ENCODE data around the gene CASP9. TPM values are rescaled to one million over a fixed set of nuclear protein-coding genes. Genes with fewer than 3 reads are reported as not detected.

Gene CASP9
- total RNA-seq (2022; extraction: Qiagen RNA extraction; ENCODE audit: low read depth): 4.8 to 6.7 TPM (median 5.8 TPM) in 5 replicates

GRCh38 chr1:15524021-15524282, at the start of gene CASP9:
CASP9 (minus strand) TSS chr1:15524215; CDS start chr1:15524200, 15 bp downstream.

GRCh38 chr1:15526490-15527339, 2.7 kb upstream of the CASP9 start, which contains the start of gene DNAJC16:
DNAJC16 (plus strand) TSS chr1:15526848; CDS start chr1:15529106, 2,258 bp downstream.

GRCh38 chr1:15475752-15476314, 48.2 kb downstream of the CASP9 start, which contains the start of gene CELA2B:
CELA2B (plus strand) TSS chr1:15476104; CDS start chr1:15476126, 22 bp downstream.

GRCh38 chr1:15456313-15456954, 67.6 kb downstream of the CASP9 start, which contains the start of gene CELA2A:
CELA2A (plus strand) TSS chr1:15456732; CDS start chr1:15456754, 22 bp downstream.

Other genes starting within 250 kb of the CASP9 start
- gene EFHD2, start 114.3 kb downstream of the CASP9 start, total RNA-seq (2022; extraction: Qiagen RNA extraction; ENCODE audit: low read depth): 221 to 302 TPM (median 295 TPM) in 5 replicates
- gene CTRC, start 85.8 kb downstream of the CASP9 start, total RNA-seq (2022; extraction: Qiagen RNA extraction; ENCODE audit: low read depth): 0.89 to 3.3 TPM (median 1.7 TPM) in 5 replicates
- not detected in 5 replicates for gene CELA2A, start 67.5 kb downstream of the CASP9 start, total RNA-seq (2022; extraction: Qiagen RNA extraction; ENCODE audit: low read depth)
- 0.22 TPM in 1 of 5 replicates, not detected in the others for gene CELA2B, start 48.1 kb downstream of the CASP9 start, total RNA-seq (2022; extraction: Qiagen RNA extraction; ENCODE audit: low read depth)
- gene DNAJC16, start 2.6 kb upstream of the CASP9 start, total RNA-seq (2022; extraction: Qiagen RNA extraction; ENCODE audit: low read depth): 4.0 to 5.9 TPM (median 5.3 TPM) in 5 replicates
- 5.4 to 8.2 TPM (median 7.5 TPM) in 5 replicates for gene AGMAT, start 60.8 kb upstream of the CASP9 start, total RNA-seq (2022; extraction: Qiagen RNA extraction; ENCODE audit: low read depth)
- gene DDI2, start 93.2 kb upstream of the CASP9 start, total RNA-seq (2022; extraction: Qiagen RNA extraction; ENCODE audit: low read depth): 6.4 to 9.3 TPM (median 8.2 TPM) in 5 replicates
- 19.5 to 26.9 TPM (median 25.6 TPM) in 5 replicates for gene PLEKHM2, start 160.1 kb upstream of the CASP9 start, total RNA-seq (2022; extraction: Qiagen RNA extraction; ENCODE audit: low read depth)
- 0.09 to 0.77 TPM (median 0.39 TPM) in 4 of 5 replicates, not detected in the other for gene SLC25A34, start 212.0 kb upstream of the CASP9 start, total RNA-seq (2022; extraction: Qiagen RNA extraction; ENCODE audit: low read depth)
- gene TMEM82, start 218.3 kb upstream of the CASP9 start, total RNA-seq (2022; extraction: Qiagen RNA extraction; ENCODE audit: low read depth): not detected in 5 replicates
- 20.9 to 32.7 TPM (median 29.1 TPM) in 5 replicates for gene FBLIM1, start 234.6 kb upstream of the CASP9 start, total RNA-seq (2022; extraction: Qiagen RNA extraction; ENCODE audit: low read depth)

All from A549 treated with GW870086 at 1 μM for 4 hours (cell line).